HEK293 (cell line): Measurements from ENCODE around the gene HAUS5.
A peak's percentile ranks its signal among the peaks of the same experiment; 100 is the strongest.

Source experiments
- CTCF ChIA-PET: fragments of 350-600 bp; formaldehyde crosslinking; extraction: SDS; loops from one replicate; lab custom pipeline; 2021; ENCODE audit warnings: antibody characterized with exemption; lab: Yijun Ruan, JAX
- POLR2A ChIA-PET: fragments of 300-600 bp; formaldehyde crosslinking; extraction: SDS; loops from one replicate; lab custom pipeline; 2020; ENCODE audit warnings: antibody characterized with exemption, inconsistent platforms; lab: Yijun Ruan, JAX
- H3K27ac ChIP-seq: fragments of 200-500 bp; sonication (Bioruptor generic); 2 replicates; pipeline ENCODE4 v1.5.1; 2014; ENCODE audit warnings: low read depth, low read length, control low read depth, inconsistent platforms; ENCODE audit errors: extremely low read depth
- H3K36me3 ChIP-seq, 2 experiments: fragments of 200-500 bp in 1 of 2; sonication (Bioruptor generic) in 1 of 2; 1 replicate in 1 of 2; 2 replicates in 1 of 2; pipeline ENCODE4 v1.5.1; 2014 to 2017; ENCODE audit warnings: inconsistent platforms in 2 of 2, low read length in 2 of 2; ENCODE audit not compliant: control insufficient read depth in 2 of 2, insufficient read depth in 1 of 2
- H3K4me1 ChIP-seq: fragments of 200-500 bp; sonication (Bioruptor generic); 2 replicates; pipeline ENCODE4 v1.5.1; 2014; ENCODE audit warnings: mild to moderate bottlenecking, low read length, inconsistent platforms; ENCODE audit not compliant: control insufficient read depth, insufficient read depth
- H3K4me3 ChIP-seq: 2 replicates; pipeline ENCODE4 v1.5.1; 2011; ENCODE audit warnings: low read depth, mild to moderate bottlenecking, control low read depth, low read length, moderate library complexity
- H3K9me3 ChIP-seq: fragments of 200-500 bp; sonication (Bioruptor generic); 2 replicates; pipeline ENCODE4 v1.5.1; 2014; ENCODE audit warnings: low read depth, low read length, inconsistent platforms; ENCODE audit not compliant: control insufficient read depth, insufficient read depth
- PRDM2 ChIP-seq: fragments of 450-650 bp; formaldehyde crosslinking; IDR thresholded peaks from 2 replicates; pipeline ENCODE4 v1.5.1; 2016; ENCODE audit warnings: missing biosample characterization, missing genetic modification characterization, borderline replicate concordance
- SALL2 ChIP-seq: fragments of 450-650 bp; formaldehyde crosslinking; IDR thresholded peaks from 2 replicates; pipeline ENCODE4 v1.5.0; 2017; ENCODE audit warnings: missing biosample characterization, mild to moderate bottlenecking, missing genetic modification characterization, borderline replicate concordance
- SCRT1 ChIP-seq: fragments of 450-650 bp; formaldehyde crosslinking; IDR thresholded peaks from 2 replicates; pipeline ENCODE4 v1.5.1; 2016; ENCODE audit warnings: missing biosample characterization, missing genetic modification characterization, borderline replicate concordance
- SCRT2 ChIP-seq: fragments of 450-650 bp; formaldehyde crosslinking; IDR thresholded peaks from 2 replicates; pipeline ENCODE4 v1.5.1; 2016; ENCODE audit warnings: missing biosample characterization, missing genetic modification characterization
- TCF7L2 ChIP-seq: IDR thresholded peaks from 2 replicates; pipeline ENCODE4 v1.6.1; 2011; ENCODE audit warnings: low read depth, mild to moderate bottlenecking, inconsistent platforms, low read length, moderate library complexity, borderline replicate concordance
- ZBTB1 ChIP-seq: fragments of 450-650 bp; formaldehyde crosslinking; IDR thresholded peaks from 2 replicates; pipeline ENCODE4 v1.5.1; 2016; ENCODE audit warnings: missing biosample characterization, missing genetic modification characterization
- ZBTB21 ChIP-seq: fragments of 450-650 bp; formaldehyde crosslinking; IDR thresholded peaks from 2 replicates; pipeline ENCODE4 v1.5.1; 2017; ENCODE audit warnings: missing biosample characterization, missing genetic modification characterization
- ZNF121 ChIP-seq: fragments of 450-650 bp; formaldehyde crosslinking; IDR thresholded peaks from 2 replicates; pipeline ENCODE4 v1.5.1; 2016; ENCODE audit warnings: missing biosample characterization, missing genetic modification characterization
- ZNF133 ChIP-seq: fragments of 450-650 bp; formaldehyde crosslinking; IDR thresholded peaks from 2 replicates; pipeline ENCODE4 v1.5.1; 2016; ENCODE audit warnings: missing biosample characterization, missing genetic modification characterization
- ZNF140 ChIP-seq: fragments of 450-650 bp; formaldehyde crosslinking; IDR thresholded peaks from 2 replicates; pipeline ENCODE4 v1.5.1; 2016; ENCODE audit warnings: missing biosample characterization, missing genetic modification characterization
- ZNF19 ChIP-seq: fragments of 450-650 bp; formaldehyde crosslinking; IDR thresholded peaks from 2 replicates; pipeline ENCODE4; 2016; ENCODE audit warnings: missing biosample characterization, missing genetic modification characterization, low read depth
- ZNF211 ChIP-seq: fragments of 450-650 bp; formaldehyde crosslinking; IDR thresholded peaks from 2 replicates; pipeline ENCODE4 v1.5.1; 2016; ENCODE audit warnings: low read depth, missing biosample characterization, missing genetic modification characterization
- ZNF292 ChIP-seq: fragments of 450-650 bp; formaldehyde crosslinking; IDR thresholded peaks from 2 replicates; pipeline ENCODE4 v1.5.1; 2016; ENCODE audit warnings: low read depth, missing biosample characterization, missing genetic modification characterization, borderline replicate concordance
- ZNF302 ChIP-seq: fragments of 450-650 bp; formaldehyde crosslinking; IDR thresholded peaks from 2 replicates; pipeline ENCODE4 v1.5.1; 2016; ENCODE audit warnings: missing biosample characterization, missing genetic modification characterization, low read depth
- ZNF366 ChIP-seq: fragments of 450-650 bp; formaldehyde crosslinking; conservative IDR thresholded peaks from 2 replicates; pipeline ENCODE4 v1.5.1; 2016; ENCODE audit warnings: missing biosample characterization, missing genetic modification characterization
- ZNF510 ChIP-seq: fragments of 450-650 bp; formaldehyde crosslinking; IDR thresholded peaks from 2 replicates; pipeline ENCODE4 v1.5.1; 2018; ENCODE audit warnings: mild to moderate bottlenecking, missing genetic modification characterization, missing biosample characterization; ENCODE audit not compliant: insufficient replicate concordance
- ZNF529 ChIP-seq: fragments of 450-650 bp; formaldehyde crosslinking; IDR thresholded peaks from 2 replicates; pipeline ENCODE4 v1.5.1; 2017; ENCODE audit warnings: missing genetic modification characterization, missing biosample characterization; ENCODE audit not compliant: insufficient replicate concordance
- ZNF624 ChIP-seq: fragments of 450-650 bp; formaldehyde crosslinking; IDR thresholded peaks from 2 replicates; pipeline ENCODE4 v1.5.1; 2017; ENCODE audit warnings: missing biosample characterization, missing genetic modification characterization
- ZNF658 ChIP-seq: fragments of 450-650 bp; formaldehyde crosslinking; IDR thresholded peaks from 2 replicates; pipeline ENCODE4; 2016; ENCODE audit warnings: missing biosample characterization, missing genetic modification characterization
- ZNF791 ChIP-seq: fragments of 450-650 bp; formaldehyde crosslinking; IDR thresholded peaks from 2 replicates; pipeline ENCODE4 v1.5.1; 2016; ENCODE audit warnings: missing biosample characterization, missing genetic modification characterization

The HAUS5 gene

GRCh38 chr19:35609851-35610353 lies 2.6 kb upstream of the HAUS5 start:
- Histone ChIP-seq H3K4me3 (no peak overlapping the region), H3K36me3 (peaks cover 11 to 14% of the 10 kb centered on the region in 2 experiments), H3K27ac (no peak overlapping the region), H3K4me1 (peaks cover 13% of the 10 kb centered on the region), H3K9me3 (peaks cover 2% of the 10 kb centered on the region)
- ChIA-PET POLR2A (interaction anchor here (1.1 to 1.9 kb wide), 4 partner anchors 12 to 138 kb away, joined by 3 to 5 read pairs (median 4); partner anchors contain the start of genes COX6B1 and LIN37), CTCF (interaction anchor here (0.5 to 2.1 kb wide), 6 partner anchors 18 to 242 kb away, joined by 3 to 8 read pairs (median 5); no protein-coding TSS in a partner anchor)
- TF ChIP-seq ZNF658: no peak
- TF ChIP-seq ZNF791 (tag by site-specific recombination): no peak
- no peak for TF ChIP-seq ZNF510 (tag by site-specific recombination)
- TF ChIP-seq SALL2: no peak
- TF ChIP-seq ZNF19 (tag by site-specific recombination): no peak
- TF ChIP-seq ZNF211 (tag by site-specific recombination): no peak
- no peak for TF ChIP-seq ZNF292 (tag by site-specific recombination)
- no peak for TF ChIP-seq ZNF133

GRCh38 chr19:35612224-35612558 lies 344 bp upstream of the HAUS5 start:
- Histone ChIP-seq H3K27ac (peak overlapping the region; percentile 94; the same call in 1 of the 2 replicates), H3K4me3 (no peak overlapping the region)

More at GRCh38 chr19:35612224-35612558, 344 bp upstream of the HAUS5 start:
- POLR2A ChIA-PET: interaction anchor here (0.9 to 2.3 kb wide), 16 partner anchors 11 to 136 kb away, joined by 3 to 32 read pairs (median 6); partner anchors contain the start of genes COX6B1, LIN37, PSENEN and U2AF1L4
- peaks cover 33 to 36% of the 10 kb centered on the region in 2 experiments for H3K36me3 ChIP-seq
- TF ChIP-seq ZNF121 (peak; percentile 93), ZNF529 (tag by site-specific recombination) (no peak), ZBTB1 (tag by site-specific recombination) (no peak), ZNF302 (tag by site-specific recombination) (no peak), SCRT1 (tag by site-specific recombination) (peak; percentile 95), ZNF140 (tag by site-specific recombination) (no peak), TCF7L2 (no peak), ZNF624 (tag by site-specific recombination) (no peak), ZBTB21 (tag by site-specific recombination) (no peak), SCRT2 (peak; percentile 98), PRDM2 (tag by site-specific recombination) (no peak), ZNF366 (tag by site-specific recombination) (peak; percentile 74; the same call in 1 of the 2 replicates)
- TF ChIP-seq, all 188 proteins: peak for 4
- CTCF ChIA-PET: interaction anchor here (0.9 to 2.5 kb wide), 9 partner anchors 11 to 260 kb away, joined by 3 to 22 read pairs (median 6); no protein-coding TSS in a partner anchor
- Histone ChIP-seq H3K9me3 (peaks cover 2% of the 10 kb centered on the region), H3K4me1 (peaks cover 13% of the 10 kb centered on the region)
